HG03175 (cell line): ENCODE measurements around the gene ACVR2A.

Experiments used
- ATAC-seq: cut with Tn5 transposase; IDR thresholded peaks from one replicate; pipeline ENCODE4 v1.9.1; 2021; ENCODE audit warnings: mild to moderate bottlenecking, moderate library complexity; ENCODE audit not compliant: unreplicated experiment

ACVR2A gene

GRCh38 chr2:147916723-147917122 is 71.9 kb downstream of the ACVR2A start:
- no peak for ATAC-seq

- no peak for ATAC-seq
These were observed 72.3 kb downstream of the ACVR2A start for GRCh38 chr2:147917161-147917560.

- no peak for ATAC-seq
These were observed 79.0 kb downstream of the ACVR2A start for GRCh38 chr2:147923846-147924245.

- no peak for ATAC-seq
These were observed 79.8 kb downstream of the ACVR2A start for GRCh38 chr2:147924647-147925046.

GRCh38 chr2:147925886-147926285 is 81.1 kb downstream of the ACVR2A start:
- no peak for ATAC-seq

- no peak for ATAC-seq
These were observed 82.3 kb downstream of the ACVR2A start for GRCh38 chr2:147927053-147927588.

GRCh38 chr2:147933931-147934330 is 89.1 kb downstream of the ACVR2A start:
- no peak for ATAC-seq

GRCh38 chr2:147934881-147935620 is 90.2 kb downstream of the ACVR2A start:
- no peak for ATAC-seq

GRCh38 chr2:147937744-147938349 is 93.0 kb downstream of the ACVR2A start:
- peak; percentile 65 for ATAC-seq

GRCh38 chr2:147939313-147939712 is 94.5 kb downstream of the ACVR2A start:
- ATAC-seq: no peak

GRCh38 chr2:147945660-147946059 is 100.8 kb downstream of the ACVR2A start:
- no peak for ATAC-seq

GRCh38 chr2:147952118-147952517 is 107.3 kb downstream of the ACVR2A start:
- no peak for ATAC-seq

- ATAC-seq: no peak
These were observed 123.7 kb downstream of the ACVR2A start for GRCh38 chr2:147968571-147968970.

- ATAC-seq: no peak
These were observed 131.3 kb downstream of the ACVR2A start for GRCh38 chr2:147976102-147976501.

- ATAC-seq: no peak
These were observed 132.8 kb downstream of the ACVR2A start for GRCh38 chr2:147977679-147978078.
